D721Med (cell line): Measurements from ENCODE around the gene VSTM5.

Experiments
- DNase-seq: peaks from one replicate; pipeline ENCODE4 v3.0.0; 2011; ENCODE audit warnings: low spot score; ENCODE audit not compliant: insufficient read length
- FAIRE-seq: peaks from 2 replicates; lab custom pipeline; 2011; peaks lifted over from hg19 to GRCh38; lab: Jason Lieb, UNC
- CTCF ChIP-seq: IDR thresholded peaks from 2 replicates; pipeline ENCODE4 v1.5.1; 2012; ENCODE audit warnings: mild to moderate bottlenecking, control low read depth; ENCODE audit not compliant: insufficient read depth; ENCODE audit errors: missing control alignments

VSTM5 gene

GRCh38 chr11:93831343-93832127 lies 18.9 kb downstream of the VSTM5 start:
- no peak for TF ChIP-seq CTCF
- FAIRE-seq, result no peak
- no peak for DNase-seq

GRCh38 chr11:93829598-93829997 lies 20.8 kb downstream of the VSTM5 start:
- DNase-seq (no peak), FAIRE-seq (no peak)
- TF ChIP-seq CTCF, result no peak

- no peak for FAIRE-seq
- TF ChIP-seq CTCF, result no peak
- no peak for DNase-seq
Observed at GRCh38 chr11:93827363-93827762, 23.1 kb downstream of the VSTM5 start.

- no peak for DNase-seq
- no peak for FAIRE-seq
- TF ChIP-seq CTCF, result no peak
Observed at GRCh38 chr11:93823210-93823609, 27.2 kb downstream of the VSTM5 start.

GRCh38 chr11:93822359-93822758 lies 28.1 kb downstream of the VSTM5 start:
- TF ChIP-seq CTCF, result no peak
- FAIRE-seq, result no peak
- DNase-seq, result no peak

- TF ChIP-seq CTCF, result no peak
- DNase-seq (no peak), FAIRE-seq (no peak)
Observed at GRCh38 chr11:93821617-93822016, 28.8 kb downstream of the VSTM5 start.

- DNase-seq (no peak), FAIRE-seq (no peak)
- no peak for TF ChIP-seq CTCF
Observed at GRCh38 chr11:93820847-93821246, 29.6 kb downstream of the VSTM5 start.
